A673 (cell line): Measurements from ENCODE around the gene C1orf198.

Experiments used
- CTCF ChIP-seq: fragments of 300-800, 200-600 bp; sonication (generic); conservative IDR thresholded peaks from 2 replicates; pipeline ENCODE4 v1.5.1; 2017; ENCODE audit warnings: low read depth, mild to moderate bottlenecking, antibody characterized with exemption, low read length, moderate library complexity, mixed read lengths
- EZH2 ChIP-seq: fragments of 200-600 bp; sonication (generic); IDR thresholded peaks from 2 replicates; pipeline ENCODE4 v1.6.1; 2017; ENCODE audit warnings: borderline replicate concordance, low read depth, mild to moderate bottlenecking, mixed read lengths, antibody characterized with exemption, low read length; ENCODE audit not compliant: poor library complexity, severe bottlenecking

GRCh38 chr1:230798491-230798890, 69.8 kb downstream of the C1orf198 start:
- TF ChIP-seq CTCF (no peak), EZH2 (no peak)
